Rectal smooth muscle tissue (tissue), 1 donor: ENCODE results near the gene FBLN2.

ENCODE experiments used
- H3K27ac ChIP-seq: one replicate; pipeline ENCODE4 v1.7.0; 2013; ENCODE audit warnings: low read depth, low read length, inconsistent platforms
- H3K27me3 ChIP-seq: one replicate; pipeline ENCODE4 v1.7.0; 2013; ENCODE audit warnings: low read length; ENCODE audit not compliant: control insufficient read depth, insufficient read depth
- H3K36me3 ChIP-seq: one replicate; pipeline ENCODE4 v1.7.0; 2013; ENCODE audit warnings: low read length; ENCODE audit not compliant: control insufficient read depth, insufficient read depth
- H3K4me1 ChIP-seq: one replicate; pipeline ENCODE4 v1.7.0; 2013; ENCODE audit warnings: low read length; ENCODE audit not compliant: control insufficient read depth, insufficient read depth
- H3K4me3 ChIP-seq: one replicate; pipeline ENCODE4 v1.7.0; 2013; ENCODE audit warnings: low read length
- H3K9ac ChIP-seq: one replicate; pipeline ENCODE4 v1.7.0; 2013; ENCODE audit warnings: low read length

FBLN2 gene

DNA sequence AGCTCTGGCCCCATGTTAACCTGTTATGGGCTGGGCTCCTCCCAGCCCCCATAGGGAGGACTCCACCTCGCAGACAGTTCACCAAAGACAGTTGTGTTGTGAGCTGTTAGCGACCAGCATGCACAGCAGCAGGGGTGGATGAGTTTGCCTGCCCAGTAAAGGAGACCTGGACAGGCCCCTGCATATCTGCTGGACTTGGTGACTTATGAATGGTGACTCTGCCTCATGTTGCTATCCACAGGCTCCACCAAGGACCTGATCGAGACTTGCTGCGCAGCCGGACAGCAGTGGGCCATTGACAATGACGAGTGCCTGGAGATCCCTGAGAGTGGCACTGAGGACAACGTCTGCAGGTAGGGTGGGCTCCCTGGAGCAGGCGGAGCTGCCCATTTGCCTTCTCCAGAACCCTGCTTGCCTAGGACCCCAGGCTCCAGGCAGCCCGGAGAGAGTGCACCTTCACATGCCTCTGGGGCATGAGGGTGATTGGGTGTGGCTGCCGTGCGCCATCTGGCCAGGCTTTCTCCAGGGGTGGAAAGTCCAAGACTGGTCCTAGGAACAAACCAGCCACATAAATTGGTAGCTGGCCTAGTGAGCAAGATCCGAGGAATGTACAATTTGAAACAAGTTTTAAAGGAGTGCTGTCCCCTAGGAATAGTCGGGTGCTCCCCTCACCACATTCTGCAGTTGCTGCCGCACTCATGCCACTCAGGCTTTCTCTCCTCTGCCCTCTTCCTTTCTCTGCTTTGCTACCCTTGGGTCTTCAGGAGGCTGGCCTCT lies 59.1 kb downstream of the FBLN2 start:
- Histone ChIP-seq H3K36me3 (no peaks in the 10 kb centered on the region), H3K4me3 (no peak overlapping the region), H3K4me1 (no peaks in the 10 kb centered on the region), H3K27me3 (no peaks in the 10 kb centered on the region), H3K27ac (no peak overlapping the region), H3K9ac (no peak overlapping the region)

DNA sequence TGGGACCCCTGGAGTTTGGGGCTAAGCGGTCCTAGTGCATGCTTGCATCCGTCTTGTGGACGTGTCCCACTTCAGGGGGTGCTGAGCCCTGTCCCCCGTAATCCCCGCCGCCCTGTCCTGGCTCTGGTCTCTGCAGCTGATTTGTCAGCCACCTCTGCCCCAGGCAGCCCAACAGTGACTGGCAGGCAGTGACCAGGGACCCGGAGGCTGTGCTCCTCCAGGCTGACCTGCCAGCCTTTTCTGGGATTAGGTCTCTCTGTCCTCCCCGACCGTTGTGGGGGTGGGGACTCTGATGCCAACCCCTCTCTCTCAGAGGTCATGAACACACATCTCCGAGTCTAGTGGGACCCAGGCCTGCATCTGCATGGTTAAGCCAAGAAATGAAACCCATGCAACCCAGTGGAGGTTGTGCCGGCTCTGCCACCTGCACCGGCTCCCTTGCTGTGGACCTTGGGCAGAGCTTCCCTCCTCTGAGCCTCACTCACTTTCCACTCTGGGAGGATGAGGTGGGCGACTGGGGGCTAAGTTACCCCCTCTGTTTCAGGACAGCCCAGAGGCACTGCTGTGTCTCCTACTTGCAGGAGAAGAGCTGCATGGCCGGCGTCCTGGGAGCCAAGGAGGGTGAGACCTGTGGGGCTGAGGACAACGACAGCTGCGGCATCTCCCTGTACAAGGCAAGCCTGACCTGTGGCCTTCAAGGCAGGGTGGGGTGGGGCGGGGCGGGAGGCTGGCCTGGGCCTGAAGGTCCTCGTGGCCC lies 60.2 kb downstream of the FBLN2 start:
- Histone ChIP-seq H3K36me3 (no peaks in the 10 kb centered on the region), H3K4me1 (no peaks in the 10 kb centered on the region), H3K4me3 (no peak overlapping the region), H3K27ac (no peak overlapping the region), H3K9ac (no peak overlapping the region), H3K27me3 (no peaks in the 10 kb centered on the region)

GRCh38 chr3:13610006-13610570 lies 61.2 kb downstream of the FBLN2 start:
- Histone ChIP-seq H3K27ac (no peak overlapping the region), H3K4me1 (no peaks in the 10 kb centered on the region), H3K36me3 (peaks cover 3% of the 10 kb centered on the region), H3K4me3 (no peak overlapping the region), H3K27me3 (no peaks in the 10 kb centered on the region), H3K9ac (no peak overlapping the region)

DNA sequence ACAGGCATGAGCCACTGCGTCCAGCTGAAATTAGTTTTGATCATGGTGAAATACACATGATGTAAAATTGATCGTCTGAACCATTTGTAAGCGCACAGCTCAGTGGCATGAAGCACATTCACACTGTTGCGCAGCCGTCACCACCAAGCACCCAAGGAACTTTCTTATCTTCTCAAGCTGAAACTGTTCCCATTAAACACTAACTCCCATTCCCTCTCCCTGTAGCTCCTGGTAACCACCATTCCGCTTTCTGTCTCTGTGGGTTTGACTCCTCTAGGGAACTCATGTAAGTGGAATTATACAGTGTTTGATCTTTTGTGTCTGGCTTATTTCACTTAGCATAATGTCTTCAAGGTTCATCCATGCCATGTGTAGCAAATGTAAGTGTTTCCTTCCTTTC lies 62.3 kb downstream of the FBLN2 start:
- Histone ChIP-seq H3K27me3 (no peaks in the 10 kb centered on the region), H3K36me3 (peaks cover 3% of the 10 kb centered on the region), H3K4me1 (no peaks in the 10 kb centered on the region), H3K4me3 (no peak overlapping the region), H3K9ac (no peak overlapping the region), H3K27ac (no peak overlapping the region)

- Histone ChIP-seq H3K27me3 (no peaks in the 10 kb centered on the region), H3K9ac (no peak overlapping the region), H3K4me3 (no peak overlapping the region), H3K36me3 (peaks cover 3% of the 10 kb centered on the region), H3K27ac (no peak overlapping the region), H3K4me1 (no peaks in the 10 kb centered on the region)
These were observed 63.9 kb downstream of the FBLN2 start for GRCh38 chr3:13612829-13613228.

DNA sequence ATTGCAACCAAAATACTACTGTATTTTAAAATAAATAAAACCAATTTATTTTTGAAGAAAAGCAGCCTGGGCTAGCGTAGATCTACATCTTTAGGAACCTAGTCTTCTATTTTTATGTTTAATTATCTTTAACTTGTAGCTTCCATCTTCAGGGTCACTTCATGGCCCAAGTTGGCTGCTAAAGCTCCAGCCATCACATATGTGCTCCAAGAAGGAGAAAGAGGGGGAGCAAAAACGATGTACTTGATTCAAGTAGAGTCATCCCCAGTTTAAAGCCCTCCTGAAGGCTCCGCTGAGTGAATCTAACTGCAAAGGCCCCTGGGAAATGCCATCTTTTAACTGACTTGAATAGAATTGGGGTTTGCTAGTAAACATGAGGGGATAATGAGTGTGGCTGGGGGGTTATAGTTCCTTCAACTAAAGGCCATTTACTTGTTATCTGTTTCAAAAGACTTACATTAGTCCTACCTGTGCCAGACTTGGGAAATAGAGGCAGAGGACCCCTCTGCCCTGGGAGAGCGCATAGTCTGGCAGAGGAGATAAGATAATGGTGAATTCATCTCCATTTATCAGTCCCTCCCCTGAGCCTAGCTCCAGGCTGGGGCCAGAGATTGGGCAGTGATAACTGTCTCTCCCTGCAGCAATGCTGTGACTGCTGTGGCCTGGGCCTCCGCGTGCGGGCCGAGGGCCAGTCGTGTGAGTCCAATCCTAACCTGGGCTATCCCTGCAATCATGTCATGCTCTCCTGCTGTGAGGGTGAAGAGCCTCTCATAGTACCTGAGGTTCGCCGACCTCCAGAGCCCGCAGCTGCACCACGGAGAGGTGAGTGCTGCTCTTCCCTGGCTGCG lies 64.6 kb downstream of the FBLN2 start:
- H3K4me1 ChIP-seq = no peaks in the 10 kb centered on the region
- H3K27me3 ChIP-seq = no peaks in the 10 kb centered on the region
- no peak overlapping the region for H3K27ac ChIP-seq
- peaks cover 3% of the 10 kb centered on the region for H3K36me3 ChIP-seq
- no peak overlapping the region for H3K9ac ChIP-seq
- no peak overlapping the region for H3K4me3 ChIP-seq

GRCh38 chr3:13614607-13615006 lies 65.7 kb downstream of the FBLN2 start:
- Histone ChIP-seq H3K4me1 (no peaks in the 10 kb centered on the region), H3K27me3 (no peaks in the 10 kb centered on the region), H3K9ac (no peak overlapping the region), H3K27ac (no peak overlapping the region), H3K4me3 (no peak overlapping the region), H3K36me3 (peaks cover 3% of the 10 kb centered on the region)

DNA sequence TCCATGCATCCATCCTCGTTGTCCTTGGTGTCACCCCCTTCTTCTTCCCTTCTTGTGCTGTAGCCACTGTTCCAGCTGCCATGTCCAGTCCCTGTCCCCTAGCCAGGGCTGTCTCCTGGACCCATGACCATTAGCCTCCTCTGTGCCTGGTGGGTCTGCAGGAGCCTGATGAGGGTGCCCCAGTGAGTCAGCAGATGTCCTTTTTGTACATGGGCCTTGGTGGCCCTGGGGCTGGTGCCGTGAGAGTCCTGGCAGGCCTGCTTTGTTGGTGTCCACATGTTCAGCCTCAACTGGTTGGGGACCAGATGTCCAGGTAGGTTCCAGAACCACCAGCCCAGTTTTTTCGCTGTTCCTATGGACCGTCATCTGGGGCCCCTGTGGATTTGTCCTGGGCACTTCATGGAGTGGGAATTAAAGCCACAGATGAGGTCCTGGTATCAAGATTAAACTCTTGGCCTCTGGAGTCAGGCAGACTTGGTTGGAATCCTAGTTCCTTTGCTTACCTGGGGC lies 66.1 kb downstream of the FBLN2 start:
- Histone ChIP-seq H3K4me3 (no peak overlapping the region), H3K9ac (no peak overlapping the region), H3K27ac (no peak overlapping the region), H3K27me3 (no peaks in the 10 kb centered on the region), H3K4me1 (no peaks in the 10 kb centered on the region), H3K36me3 (peaks cover 3% of the 10 kb centered on the region)

- Histone ChIP-seq H3K27me3 (no peaks in the 10 kb centered on the region), H3K27ac (no peak overlapping the region), H3K4me3 (no peak overlapping the region), H3K36me3 (peaks cover 3% of the 10 kb centered on the region), H3K4me1 (no peaks in the 10 kb centered on the region), H3K9ac (no peak overlapping the region)
These were observed 67.4 kb downstream of the FBLN2 start for GRCh38 chr3:13616359-13616758.

GRCh38 chr3:13617097-13617738 lies 68.3 kb downstream of the FBLN2 start:
- H3K36me3 ChIP-seq = peaks cover 3% of the 10 kb centered on the region

GRCh38 chr3:13617981-13618380 lies 69.1 kb downstream of the FBLN2 start:
- Histone ChIP-seq H3K9ac (no peak overlapping the region), H3K36me3 (peaks cover 3% of the 10 kb centered on the region), H3K27ac (no peak overlapping the region), H3K27me3 (no peaks in the 10 kb centered on the region), H3K4me3 (no peak overlapping the region), H3K4me1 (no peaks in the 10 kb centered on the region)

More at GRCh38 chr3:13617097-13617738, 68.3 kb downstream of the FBLN2 start:
- H3K27ac ChIP-seq = no peak overlapping the region
- H3K4me1 ChIP-seq = no peaks in the 10 kb centered on the region
- no peak overlapping the region for H3K9ac ChIP-seq
- no peaks in the 10 kb centered on the region for H3K27me3 ChIP-seq
- H3K4me3 ChIP-seq = no peak overlapping the region
